HG03108 (cell line): ENCODE data around the gene GPR146.

ENCODE experiments used
- ATAC-seq: cut with Tn5 transposase; IDR thresholded peaks from one replicate; pipeline ENCODE4 v1.9.1; 2021; ENCODE audit warnings: moderate library complexity; ENCODE audit not compliant: unreplicated experiment

The GPR146 gene

GRCh38 chr7:1090686-1091643 is 46.6 kb downstream of the GPR146 start:
- no peak for ATAC-seq

GRCh38 chr7:1091644-1092027 is 47.3 kb downstream of the GPR146 start:
- no peak for ATAC-seq

- no peak for ATAC-seq
These were observed 47.9 kb downstream of the GPR146 start for GRCh38 chr7:1092161-1092632.

- ATAC-seq: no peak
These were observed 48.6 kb downstream of the GPR146 start for GRCh38 chr7:1092806-1093501.

GRCh38 chr7:1093502-1093843 is 49.1 kb downstream of the GPR146 start:
- ATAC-seq: no peak

- ATAC-seq: no peak
These were observed 49.7 kb downstream of the GPR146 start for GRCh38 chr7:1093916-1094508.

GRCh38 chr7:1094870-1095269 is 50.5 kb downstream of the GPR146 start:
- no peak for ATAC-seq

GRCh38 chr7:1095621-1096155 is 51.3 kb downstream of the GPR146 start:
- no peak for ATAC-seq

GRCh38 chr7:1096156-1097119 is 52.1 kb downstream of the GPR146 start:
- no peak for ATAC-seq

GRCh38 chr7:1097120-1097504 is 52.8 kb downstream of the GPR146 start:
- no peak for ATAC-seq

- no peak for ATAC-seq
These were observed 54.2 kb downstream of the GPR146 start for GRCh38 chr7:1098243-1099153.

- ATAC-seq: no peak
These were observed 54.8 kb downstream of the GPR146 start for GRCh38 chr7:1099154-1099542.

GRCh38 chr7:1099637-1100036 is 55.3 kb downstream of the GPR146 start:
- ATAC-seq: no peak

GRCh38 chr7:1100386-1100785 is 56.0 kb downstream of the GPR146 start:
- no peak for ATAC-seq

GRCh38 chr7:1100834-1101562 is 56.7 kb downstream of the GPR146 start:
- no peak for ATAC-seq

- no peak for ATAC-seq
These were observed 57.5 kb downstream of the GPR146 start for GRCh38 chr7:1101563-1102431.

- ATAC-seq: no peak
These were observed 58.9 kb downstream of the GPR146 start for GRCh38 chr7:1103009-1103788.
